Spleen (tissue), 11 donors: Measurements from ENCODE around the gene ASIC4. TPM values are rescaled to one million over a fixed set of nuclear protein-coding genes. Genes with fewer than 3 reads are reported as not detected.

ENCODE experiments used
- DNase-seq: peaks from one replicate; pipeline ENCODE4 v3.0.0-alpha.2; 2020
- H3K27ac ChIP-seq, 8 donors: fragments of 200-600 bp; sonication (generic) in 7 of 8; 1 replicate in 4 of 8; 2 replicates in 4 of 8; pipeline versions ENCODE4 v1.5.0 to v1.8.0; 2016 to 2021; ENCODE audit warnings: inconsistent platforms in 4 of 8, mild to moderate bottlenecking in 4 of 8, moderate library complexity in 1 of 8
- H3K27me3 ChIP-seq, 7 donors: fragments of 200-600 bp; sonication (generic) in 6 of 7; replicated peaks in 1 of 7; 1 replicate in 4 of 7; 2 replicates in 3 of 7; pipeline versions ENCODE4 v1.5.0 to v1.8.0; 2016 to 2021; ENCODE audit warnings: inconsistent platforms in 3 of 7, mild to moderate bottlenecking in 1 of 7
- H3K36me3 ChIP-seq, 6 donors: fragments of 200-600 bp; sonication (generic) in 5 of 6; 1 replicate in 4 of 6; 2 replicates in 2 of 6; pipeline versions ENCODE4 v1.5.0 to v1.8.0; 2016 to 2021; ENCODE audit warnings: inconsistent platforms in 2 of 6
- H3K4me1 ChIP-seq, 6 donors: fragments of 200-600 bp; sonication (generic) in 5 of 6; 1 replicate in 3 of 6; 2 replicates in 3 of 6; pipeline versions ENCODE4 v1.5.0 to v1.8.0; 2016 to 2021; ENCODE audit warnings: inconsistent platforms in 3 of 6
- H3K4me3 ChIP-seq, 8 donors: fragments of 200-600 bp; sonication (generic) in 7 of 8; 1 replicate in 4 of 8; 2 replicates in 4 of 8; pipeline versions ENCODE4 v1.5.0 to v1.8.0; 2016 to 2021; ENCODE audit warnings: inconsistent platforms in 4 of 8, mild to moderate bottlenecking in 4 of 8, moderate library complexity in 2 of 8
- H3K9me3 ChIP-seq, 8 donors: fragments of 200-600 bp; sonication (generic) in 7 of 8; 1 replicate in 4 of 8; 2 replicates in 4 of 8; pipeline versions ENCODE4 v1.5.0 to v1.8.0; 2016 to 2021; ENCODE audit warnings: inconsistent platforms in 4 of 8
- POLR2A ChIP-seq, 3 donors: fragments of 450-650 bp; IDR thresholded peaks; one replicate each; pipeline ENCODE4 v1.5.1; 2017; ENCODE audit warnings: antibody characterized with exemption in 3 of 3, mild to moderate bottlenecking in 1 of 3
- POLR2AphosphoS5 ChIP-seq, 3 donors: sonication (generic); formaldehyde crosslinking; IDR thresholded peaks; one replicate each; pipeline ENCODE4 v1.5.1; 2017; ENCODE audit warnings: antibody characterized with exemption in 3 of 3
- WGBS, 5 donors: extraction: QIAGEN DNeasy Blood & Tissue Kit in 3 of 5; methylation state at CpG; one replicate each; pipeline versions ENCODE4 v1.1.5 to v1.1.7; 2013 to 2018; 5-methylcytosine and 5-hydroxymethylcytosine counted together
- intact Hi-C: fragments of 100-400 bp; cut with DNase I; formaldehyde crosslinking; loops from one replicate; pipeline ENCODE4 v1.15.0; 2023; ENCODE audit warnings: low total_unique reads
- polyA plus RNA-seq, 3 donors: library from polyadenylated mRNA; stranded (reverse); fragments of 200-250 nt; gene quantifications; one replicate each; pipeline ENCODE4 v1.2.1, GENCODE V29; 2013
- total RNA-seq, 7 donors: library from RNA; depleted of rRNA in 3 of 7; stranded (reverse); fragments of >200 nt in 3 of 7; fragmentation: NEBNext Ultra II Directional in 4 of 7; extraction: Animal tissue kit (Norgen Biotek cat#: 25700) in 4 of 7; gene quantifications; one replicate each; pipeline versions ENCODE4 v1.1.0 to v1.2.1, GENCODE V29; 2016 to 2021
- TF ChIP-seq, protein P1 (sequence below), 11 experiments: fragments of 200-600 bp in 7 of 11; fragments of 450-650 bp in 4 of 11; sonication (generic) in 4 of 11; IDR thresholded peaks in 8 of 11; conservative IDR thresholded peaks in 3 of 11; 1 replicate in 7 of 11; 2 replicates in 4 of 11; pipeline versions ENCODE4 v1.4.0 to v1.8.0; 2016 to 2021; ENCODE audit warnings: antibody characterized with exemption in 11 of 11, inconsistent platforms in 4 of 11, mild to moderate bottlenecking in 1 of 11
- donor health status: healthy with polysubstance abuse.
- donor health status: DM: no; HTN: no; CAD: no; lungs with moderate emphysema.
- donor health status: DM: no; HTN: no; CAD: no.
- donor health status: Bipolar disorder and iron deficiency.
- donor health status: healthy.
- donor health status: DM: no; HTN: no; CAD: no.
- donor health status: DM: yes; HTN: yes; CAD: no.

Gene ASIC4
- total and polyA plus RNA-seq, 10 donors: 0.04 to 0.32 (median 0.05) TPM; not detected in 6

DNA sequence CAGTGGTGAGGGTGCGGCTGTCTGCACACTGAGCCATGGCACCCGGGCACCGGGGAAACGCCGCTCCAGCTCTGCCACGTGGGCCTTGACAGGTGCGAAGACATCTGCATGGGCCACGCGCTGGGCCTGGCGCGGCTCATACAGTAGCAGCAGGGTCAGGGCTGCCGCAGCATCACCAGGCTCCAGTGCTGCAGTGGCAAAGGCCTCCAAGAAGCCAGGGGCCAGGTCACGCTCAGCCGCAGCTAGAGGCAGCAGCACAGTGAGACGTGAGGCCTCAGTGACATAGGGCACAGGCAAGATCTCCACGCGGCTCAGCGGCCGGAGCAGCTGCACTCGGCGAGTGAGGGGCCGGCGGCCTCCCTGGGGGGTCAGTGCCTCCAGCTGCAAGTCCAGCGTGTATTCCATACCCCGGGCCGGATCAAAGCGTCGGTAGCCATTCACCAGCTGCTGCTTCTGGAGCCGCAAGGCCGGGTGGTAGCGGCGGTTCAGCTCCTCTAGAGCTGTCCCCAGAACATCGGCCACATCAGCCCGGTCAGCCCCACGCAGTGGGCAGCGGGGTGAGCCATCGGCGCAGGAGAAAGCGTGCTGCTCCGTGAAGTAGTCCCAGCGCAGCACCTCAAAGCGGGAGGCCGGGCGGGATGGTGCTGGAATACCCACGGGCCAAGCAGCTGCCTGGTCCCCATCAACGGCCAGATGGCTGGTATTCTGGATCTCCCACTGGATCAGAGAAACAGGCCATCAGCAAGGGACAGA lies 25.8 kb downstream of the ASIC4 start:
- no peak for DNase-seq
- H3K4me1 ChIP-seq: peaks cover 19 to 40% (median 35%) of the 10 kb centered on the region in 6 donors
- 90 to 96% (median 95%) methylated on average over 9 to 46 of the region's 46 CpGs for WGBS, 5 donors
- peaks cover 0 to 96% (median 7%) of the 10 kb centered on the region in 7 donors for H3K27me3 ChIP-seq
- TF ChIP-seq POLR2AphosphoS5 (IDR thresholded peaks at IDR 0.05) (no peak), POLR2A (IDR thresholded peaks at IDR 0.05) (no peak)
- TF ChIP-seq, protein P1, sequence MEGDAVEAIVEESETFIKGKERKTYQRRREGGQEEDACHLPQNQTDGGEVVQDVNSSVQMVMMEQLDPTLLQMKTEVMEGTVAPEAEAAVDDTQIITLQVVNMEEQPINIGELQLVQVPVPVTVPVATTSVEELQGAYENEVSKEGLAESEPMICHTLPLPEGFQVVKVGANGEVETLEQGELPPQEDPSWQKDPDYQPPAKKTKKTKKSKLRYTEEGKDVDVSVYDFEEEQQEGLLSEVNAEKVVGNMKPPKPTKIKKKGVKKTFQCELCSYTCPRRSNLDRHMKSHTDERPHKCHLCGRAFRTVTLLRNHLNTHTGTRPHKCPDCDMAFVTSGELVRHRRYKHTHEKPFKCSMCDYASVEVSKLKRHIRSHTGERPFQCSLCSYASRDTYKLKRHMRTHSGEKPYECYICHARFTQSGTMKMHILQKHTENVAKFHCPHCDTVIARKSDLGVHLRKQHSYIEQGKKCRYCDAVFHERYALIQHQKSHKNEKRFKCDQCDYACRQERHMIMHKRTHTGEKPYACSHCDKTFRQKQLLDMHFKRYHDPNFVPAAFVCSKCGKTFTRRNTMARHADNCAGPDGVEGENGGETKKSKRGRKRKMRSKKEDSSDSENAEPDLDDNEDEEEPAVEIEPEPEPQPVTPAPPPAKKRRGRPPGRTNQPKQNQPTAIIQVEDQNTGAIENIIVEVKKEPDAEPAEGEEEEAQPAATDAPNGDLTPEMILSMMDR (IDR thresholded peaks at IDR 0.05 in 8 of 11, conservative IDR thresholded peaks at IDR 0.05 in 3 of 11): no peak
- no peak overlapping the region for H3K4me3 ChIP-seq
- H3K36me3 ChIP-seq: peaks cover 0 to 20% (median 6%) of the 10 kb centered on the region in 6 donors
- no peaks in the 10 kb centered on the region for H3K9me3 ChIP-seq
- no peak overlapping the region for H3K27ac ChIP-seq
- intact Hi-C loops: loop anchor here (5.0 to 10.0 kb wide), 2 partner anchors 65 to 102 kb away; no protein-coding TSS in a partner anchor

- Histone ChIP-seq H3K36me3 (peaks cover 0 to 20% (median 6%) of the 10 kb centered on the region in 6 donors), H3K9me3 (no peaks in the 10 kb centered on the region), H3K27ac (no peak overlapping the region), H3K27me3 (peaks cover 0 to 100% (median 7%) of the 10 kb centered on the region in 7 donors), H3K4me3 (peak overlapping the region in 1 of 8 donors; percentile 75), H3K4me1 (peaks cover 19 to 40% (median 35%) of the 10 kb centered on the region in 6 donors)
- WGBS, 5 donors: 85 to 93% (median 87%) methylated on average over 8 to 12 of the region's 12 CpGs
- TF ChIP-seq POLR2AphosphoS5 (IDR thresholded peaks at IDR 0.05) (no peak), POLR2A (IDR thresholded peaks at IDR 0.05) (no peak)
- TF ChIP-seq, protein P1 (IDR thresholded peaks at IDR 0.05 in 8 of 11, conservative IDR thresholded peaks at IDR 0.05 in 3 of 11): no peak
- no peak for DNase-seq
- intact Hi-C loops: loop anchor here (5.0 kb wide), 1 partner anchor 101 kb away; no protein-coding TSS in a partner anchor
Observed at GRCh38 chr2:219540784-219541504, 26.7 kb downstream of the ASIC4 start.

DNA sequence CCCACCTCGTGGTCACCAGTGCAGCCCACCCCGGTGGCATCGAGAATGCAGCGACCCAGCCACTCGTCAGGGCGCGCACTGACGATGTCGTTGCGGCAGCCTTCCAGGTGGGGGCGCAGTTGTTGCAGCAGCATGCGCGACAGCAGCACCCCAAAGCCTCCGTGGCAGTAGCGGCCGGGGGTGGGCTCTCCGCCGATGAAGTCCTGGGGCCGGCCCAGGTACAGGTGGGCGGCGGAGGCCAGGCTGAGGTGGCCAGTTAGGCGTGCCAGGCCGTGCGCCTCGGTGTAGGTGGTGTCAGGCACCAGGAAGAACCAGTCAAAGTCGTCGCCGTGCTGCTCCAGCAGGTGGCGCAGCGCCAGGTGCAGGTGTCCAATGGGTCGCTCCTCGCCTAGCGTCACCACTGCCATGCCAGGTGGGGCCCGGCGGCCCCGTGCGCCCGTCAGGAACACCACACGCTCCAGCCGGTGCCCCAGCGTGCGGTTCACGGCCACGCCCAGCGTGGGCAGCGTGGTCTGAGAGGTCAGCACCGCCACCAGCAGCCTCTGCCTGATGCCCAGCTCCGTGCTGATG lies 27.4 kb downstream of the ASIC4 start:
- no peak for TF ChIP-seq POLR2A (IDR thresholded peaks at IDR 0.05)
- TF ChIP-seq, protein P1 (IDR thresholded peaks at IDR 0.05 in 8 of 11, conservative IDR thresholded peaks at IDR 0.05 in 3 of 11): peak; percentile 80 to 98 (median 94)
- TF ChIP-seq POLR2AphosphoS5 (IDR thresholded peaks at IDR 0.05): peak in 2 of 3 donors; percentile 53 to 66
- peaks cover 19 to 40% (median 35%) of the 10 kb centered on the region in 6 donors for H3K4me1 ChIP-seq
- H3K36me3 ChIP-seq: peaks cover 0 to 20% (median 6%) of the 10 kb centered on the region in 6 donors
- intact Hi-C loops: loop anchor here (5.0 kb wide), 1 partner anchor 101 kb away; no protein-coding TSS in a partner anchor
- peak overlapping the region; percentile 15 to 83 (median 36) for H3K4me3 ChIP-seq
- H3K27me3 ChIP-seq: peaks cover 0 to 100% (median 7%) of the 10 kb centered on the region in 7 donors
- peak overlapping the region in 1 of 8 donors; percentile 5 for H3K27ac ChIP-seq
- 1 to 6% (median 4%) methylated on average over 26 to 48 of the region's 48 CpGs for WGBS, 5 donors
- DNase-seq: peak; percentile 95
- H3K9me3 ChIP-seq: no peaks in the 10 kb centered on the region
